ENCODE results near the gene CUL9.

Gene CUL9

GRCh38 chr6:43258807-43259686 is 77.1 kb downstream of the CUL9 start:
- no peak for FAIRE-seq

GRCh38 chr6:43260791-43261190 is 78.8 kb downstream of the CUL9 start:
- FAIRE-seq, result no peak

GRCh38 chr6:43261198-43261597 is 79.2 kb downstream of the CUL9 start:
- no peak for FAIRE-seq

- no peak for FAIRE-seq
Observed at GRCh38 chr6:43262000-43262779, 80.2 kb downstream of the CUL9 start.

- FAIRE-seq, result no peak
Observed at GRCh38 chr6:43262780-43263313, 80.9 kb downstream of the CUL9 start.

GRCh38 chr6:43263314-43264178 is 81.5 kb downstream of the CUL9 start:
- FAIRE-seq, result peak; percentile 69

- no peak for FAIRE-seq
Observed at GRCh38 chr6:43264599-43265145, 82.7 kb downstream of the CUL9 start.

GRCh38 chr6:43265564-43265963 is 83.6 kb downstream of the CUL9 start:
- FAIRE-seq, result no peak

- FAIRE-seq, result no peak
Observed at GRCh38 chr6:43267619-43268354, 85.8 kb downstream of the CUL9 start.

- FAIRE-seq, result no peak
Observed at GRCh38 chr6:43268355-43268700, 86.3 kb downstream of the CUL9 start.

- no peak for FAIRE-seq
Observed at GRCh38 chr6:43268782-43269272, 86.8 kb downstream of the CUL9 start.

GRCh38 chr6:43269273-43270007 is 87.4 kb downstream of the CUL9 start:
- no peak for FAIRE-seq

GRCh38 chr6:43271103-43271815 is 89.3 kb downstream of the CUL9 start:
- no peak for FAIRE-seq

GRCh38 chr6:43271944-43272343 is 89.9 kb downstream of the CUL9 start:
- FAIRE-seq, result no peak

- FAIRE-seq, result no peak
Observed at GRCh38 chr6:43273707-43274106, 91.7 kb downstream of the CUL9 start.
